H9 (cell line): Measurements from ENCODE around the gene ERICH6B. TPM values are rescaled to one million over a fixed set of nuclear protein-coding genes. Genes with fewer than 3 reads are reported as not detected.

Source experiments
- DNase-seq: peaks from one replicate; pipeline ENCODE4 v3.0.0-alpha.2; 2017
- H2AFZ ChIP-seq: one replicate; pipeline ENCODE4 v1.6.1; 2013; ENCODE audit warnings: mild to moderate bottlenecking, low read length, control low read depth, moderate library complexity
- H2AK5ac ChIP-seq: 2 replicates; pipeline ENCODE4 v1.6.1; 2013; ENCODE audit warnings: low read length, control low read depth, mixed read lengths; ENCODE audit not compliant: insufficient read length
- H2BK120ac ChIP-seq: one replicate; pipeline ENCODE4 v1.6.1; 2013; ENCODE audit warnings: low read depth, mild to moderate bottlenecking, low read length, control low read depth, inconsistent platforms; ENCODE audit not compliant: poor library complexity, severe bottlenecking
- H2BK12ac ChIP-seq: 2 replicates; pipeline ENCODE4 v1.6.1; 2013; ENCODE audit warnings: low read length, control low read depth, mixed read lengths, low read depth; ENCODE audit not compliant: insufficient read length
- H2BK15ac ChIP-seq: 2 replicates; pipeline ENCODE4 v1.6.1; 2013; ENCODE audit warnings: low read depth, low read length, control low read depth
- H2BK20ac ChIP-seq: one replicate; pipeline ENCODE4 v1.6.1; 2013; ENCODE audit warnings: low read depth, mild to moderate bottlenecking, low read length, control low read depth, inconsistent platforms; ENCODE audit not compliant: poor library complexity, severe bottlenecking
- H2BK5ac ChIP-seq: 2 replicates; pipeline ENCODE4 v1.6.1; 2013; ENCODE audit warnings: low read length, control low read depth, mixed read lengths; ENCODE audit not compliant: insufficient read length
- H3K14ac ChIP-seq: 2 replicates; pipeline ENCODE4 v1.6.1; 2013; ENCODE audit warnings: low read length, control low read depth; ENCODE audit not compliant: insufficient read depth
- H3K18ac ChIP-seq: 2 replicates; pipeline ENCODE4 v1.6.1; 2013; ENCODE audit warnings: low read depth, mild to moderate bottlenecking, mixed read lengths, low read length, control low read depth; ENCODE audit not compliant: insufficient read length
- H3K23ac ChIP-seq: 2 replicates; pipeline ENCODE4 v1.6.1; 2013; ENCODE audit warnings: low read length, control low read depth, mixed read lengths, low read depth; ENCODE audit not compliant: insufficient read length
- H3K23me2 ChIP-seq: 2 replicates; pipeline ENCODE4 v1.6.1; 2013; ENCODE audit warnings: low read depth, mild to moderate bottlenecking, mixed read lengths, low read length, control low read depth; ENCODE audit not compliant: insufficient read length, poor library complexity, severe bottlenecking
- H3K27ac ChIP-seq: 2 replicates; pipeline ENCODE4 v1.5.1; 2013; ENCODE audit warnings: low read length, control low read depth, mixed read lengths, low read depth; ENCODE audit not compliant: insufficient read length
- H3K27me3 ChIP-seq: 2 replicates; pipeline ENCODE4 v1.6.1; 2013; ENCODE audit warnings: low read length, control low read depth, inconsistent platforms; ENCODE audit not compliant: insufficient read depth
- H3K4ac ChIP-seq: 2 replicates; pipeline ENCODE4 v1.6.1; 2013; ENCODE audit warnings: low read depth, mild to moderate bottlenecking, control low read depth, inconsistent platforms, low read length, moderate library complexity
- H3K4me1 ChIP-seq: 2 replicates; pipeline ENCODE4 v1.6.1; 2013; ENCODE audit warnings: low read length, control low read depth, inconsistent platforms; ENCODE audit not compliant: insufficient read depth
- H3K4me2 ChIP-seq: 2 replicates; pipeline ENCODE4 v1.6.1; 2013; ENCODE audit warnings: low read length, control low read depth, mixed read lengths; ENCODE audit not compliant: insufficient read length, insufficient read depth
- H3K56ac ChIP-seq: 2 replicates; pipeline ENCODE4 v1.6.1; 2013; ENCODE audit warnings: low read depth, mild to moderate bottlenecking, mixed read lengths, low read length, control low read depth; ENCODE audit not compliant: insufficient read length
- H3K79me1 ChIP-seq: 2 replicates; pipeline ENCODE4 v1.6.1; 2013; ENCODE audit warnings: low read depth, mild to moderate bottlenecking, moderate library complexity, low read length, control low read depth, inconsistent platforms; ENCODE audit not compliant: insufficient read depth, poor library complexity, severe bottlenecking
- H3K79me2 ChIP-seq: 2 replicates; pipeline ENCODE4 v1.6.1; 2013; ENCODE audit warnings: low read length, control low read depth, inconsistent platforms; ENCODE audit not compliant: insufficient read depth
- H3K9ac ChIP-seq: 2 replicates; pipeline ENCODE4 v1.6.1; 2013; ENCODE audit warnings: low read length, control low read depth, mixed read lengths; ENCODE audit not compliant: insufficient read length; ENCODE audit errors: extremely low read depth
- H3K9me3 ChIP-seq: one replicate; pipeline ENCODE4 v1.6.1; 2013; ENCODE audit warnings: low read depth, low read length, inconsistent platforms; ENCODE audit not compliant: control insufficient read depth
- H3T11ph ChIP-seq: one replicate; pipeline ENCODE4 v1.6.1; 2013; ENCODE audit warnings: mild to moderate bottlenecking, low read length, control low read depth, inconsistent platforms
- H4K20me1 ChIP-seq: one replicate; pipeline ENCODE4 v1.6.1; 2013; ENCODE audit not compliant: control insufficient read depth, insufficient read length, insufficient read depth
- H4K5ac ChIP-seq: 2 replicates; pipeline ENCODE4 v1.6.1; 2013; ENCODE audit warnings: low read depth, mild to moderate bottlenecking, mixed read lengths, low read length, control low read depth; ENCODE audit not compliant: insufficient read length
- H4K8ac ChIP-seq: replicated peaks from 2 replicates; pipeline ENCODE4 v1.6.1; 2013; ENCODE audit warnings: low read length, control low read depth, mixed read lengths, low read depth; ENCODE audit not compliant: insufficient read length
- H4K91ac ChIP-seq: 2 replicates; pipeline ENCODE4 v1.6.1; 2013; ENCODE audit warnings: low read depth, mild to moderate bottlenecking, moderate library complexity, mixed read lengths, low read length, control low read depth; ENCODE audit not compliant: insufficient read length
- H3K27ac Mint-ChIP-seq, 3 experiments: 2 replicates in 2 of 3; 3 replicates in 1 of 3; pipeline ENCODE4 v1.8.0; 2020 to 2021; ENCODE audit warnings: mixed read lengths in 3 of 3, mild to moderate bottlenecking in 1 of 3, moderate library complexity in 1 of 3
- H3K27me3 Mint-ChIP-seq: 2 replicates; pipeline ENCODE4 v1.8.0; 2021; ENCODE audit warnings: low read depth, mild to moderate bottlenecking, moderate library complexity, mixed read lengths
- H3K36me3 Mint-ChIP-seq, 3 experiments: 2 replicates in 2 of 3; 3 replicates in 1 of 3; pipeline ENCODE4 v1.8.0; 2020 to 2021; ENCODE audit warnings: low read depth in 3 of 3, mixed read lengths in 3 of 3; ENCODE audit not compliant: insufficient read depth in 1 of 3
- H3K4me1 Mint-ChIP-seq, 2 experiments: 2 replicates each; pipeline ENCODE4 v1.8.0; 2020; ENCODE audit warnings: mixed read lengths in 2 of 2
- H3K4me3 Mint-ChIP-seq, 2 experiments: 2 replicates in 1 of 2; 3 replicates in 1 of 2; pipeline ENCODE4 v1.8.0; 2020 to 2021; ENCODE audit warnings: mild to moderate bottlenecking in 2 of 2, mixed read lengths in 2 of 2, moderate library complexity in 1 of 2
- H3K9me3 Mint-ChIP-seq, 2 experiments: 2 replicates in 1 of 2; 3 replicates in 1 of 2; pipeline ENCODE4 v1.8.0; 2020; ENCODE audit warnings: mild to moderate bottlenecking in 2 of 2, mixed read lengths in 2 of 2, moderate library complexity in 1 of 2
- WGBS: extraction: QIAGEN DNeasy Blood & Tissue Kit; methylation state at CpG from one replicate; pipeline ENCODE4 v1.1.7; 2013; ENCODE audit warnings: missing lambda C conversion rate, low lambda C conversion rate, mixed read lengths; ENCODE audit not compliant: insufficient read length; ENCODE audit errors: extremely low coverage; 5-methylcytosine and 5-hydroxymethylcytosine counted together
- total RNA-seq: library from RNA; stranded (reverse); gene quantifications from 2 replicates; pipeline ENCODE4 v1.2.1, GENCODE V29; 2021
- TF ChIP-seq, protein P1 (sequence below): fragments of 200-600 bp; sonication (generic); conservative IDR thresholded peaks from 3 replicates; pipeline ENCODE4 v1.8.0; 2021; ENCODE audit warnings: antibody characterized with exemption, mild to moderate bottlenecking

The ERICH6B gene
- total RNA-seq, 1 experiment from 2014 or later, result not detected

DNA sequence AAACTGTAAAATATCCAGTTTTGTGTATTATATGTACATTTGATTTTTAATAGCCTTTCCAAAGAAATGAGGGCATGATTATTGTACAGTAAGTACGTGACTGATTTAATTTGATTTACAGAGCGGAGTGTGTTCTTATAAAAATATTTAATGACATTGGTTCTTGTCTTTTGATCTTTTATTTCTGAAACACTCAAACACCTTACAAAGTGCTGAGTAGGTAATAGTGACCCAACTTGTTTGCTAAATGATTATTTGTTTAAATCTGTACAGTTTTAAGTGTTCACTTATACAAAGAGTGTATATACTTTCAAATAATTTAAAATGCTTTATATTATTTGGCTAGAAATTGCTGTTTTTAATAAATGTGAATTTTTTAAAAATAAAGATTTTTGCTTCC lies 79.3 kb downstream of the ERICH6B start:
- no peak overlapping the region for H3K14ac ChIP-seq
- no peaks in the 10 kb centered on the region for H3K4me1 Mint-ChIP-seq
- no peak overlapping the region for H4K91ac ChIP-seq
- no peaks in the 10 kb centered on the region; a peak in 1 of 5 replicates for H3K9me3 Mint-ChIP-seq
- H2AFZ ChIP-seq, result no peak overlapping the region
- H4K8ac ChIP-seq, result no peak overlapping the region
- no peaks in the 10 kb centered on the region for H3K4me1 ChIP-seq
- no peak overlapping the region for H3K4me2 ChIP-seq
- H3K79me1 ChIP-seq, result no peaks in the 10 kb centered on the region
- no peak overlapping the region for H3K9ac ChIP-seq
- no peak overlapping the region for H2BK12ac ChIP-seq
- no peak overlapping the region for H2BK20ac ChIP-seq
- H3K27ac Mint-ChIP-seq, result no peak overlapping the region
- no peaks in the 10 kb centered on the region for H3K27me3 ChIP-seq
- H3K4ac ChIP-seq, result no peak overlapping the region
- H4K5ac ChIP-seq, result no peak overlapping the region
- H3K4me3 Mint-ChIP-seq, result no peak overlapping the region
- H3T11ph ChIP-seq, result no peak overlapping the region
- H3K27ac ChIP-seq, result no peak overlapping the region
- H3K9me3 ChIP-seq, result no peaks in the 10 kb centered on the region
- H3K27me3 Mint-ChIP-seq, result no peaks in the 10 kb centered on the region
- H3K23ac ChIP-seq, result no peak overlapping the region
- H3K18ac ChIP-seq, result no peak overlapping the region
- WGBS, result no CpG with 5 or more reads among the region's 2 CpGs
- no peak overlapping the region for H2BK15ac ChIP-seq
- H3K23me2 ChIP-seq, result no peaks in the 10 kb centered on the region
- no peaks in the 10 kb centered on the region for H4K20me1 ChIP-seq
- peaks cover 5 to 29% (median 29%) of the 10 kb centered on the region in 3 experiments; a peak in 6 of 7 replicates for H3K36me3 Mint-ChIP-seq
- no peak overlapping the region for H3K56ac ChIP-seq
- no peaks in the 10 kb centered on the region for H3K79me2 ChIP-seq
- no peak for DNase-seq
- no peak overlapping the region for H2BK120ac ChIP-seq
- H2AK5ac ChIP-seq, result no peak overlapping the region
- TF ChIP-seq, protein P1, sequence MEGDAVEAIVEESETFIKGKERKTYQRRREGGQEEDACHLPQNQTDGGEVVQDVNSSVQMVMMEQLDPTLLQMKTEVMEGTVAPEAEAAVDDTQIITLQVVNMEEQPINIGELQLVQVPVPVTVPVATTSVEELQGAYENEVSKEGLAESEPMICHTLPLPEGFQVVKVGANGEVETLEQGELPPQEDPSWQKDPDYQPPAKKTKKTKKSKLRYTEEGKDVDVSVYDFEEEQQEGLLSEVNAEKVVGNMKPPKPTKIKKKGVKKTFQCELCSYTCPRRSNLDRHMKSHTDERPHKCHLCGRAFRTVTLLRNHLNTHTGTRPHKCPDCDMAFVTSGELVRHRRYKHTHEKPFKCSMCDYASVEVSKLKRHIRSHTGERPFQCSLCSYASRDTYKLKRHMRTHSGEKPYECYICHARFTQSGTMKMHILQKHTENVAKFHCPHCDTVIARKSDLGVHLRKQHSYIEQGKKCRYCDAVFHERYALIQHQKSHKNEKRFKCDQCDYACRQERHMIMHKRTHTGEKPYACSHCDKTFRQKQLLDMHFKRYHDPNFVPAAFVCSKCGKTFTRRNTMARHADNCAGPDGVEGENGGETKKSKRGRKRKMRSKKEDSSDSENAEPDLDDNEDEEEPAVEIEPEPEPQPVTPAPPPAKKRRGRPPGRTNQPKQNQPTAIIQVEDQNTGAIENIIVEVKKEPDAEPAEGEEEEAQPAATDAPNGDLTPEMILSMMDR, result no peak
- H2BK5ac ChIP-seq, result no peak overlapping the region
